ENCODE measurements around the gene NIM1K. TPM values are rescaled to one million over a fixed set of nuclear protein-coding genes. Genes with fewer than 3 reads are reported as not detected.

The NIM1K gene
- total and polyA plus RNA-seq, 4 donors, result 1.0 to 4.2 (median 3.1) TPM; not detected in 1

DNA sequence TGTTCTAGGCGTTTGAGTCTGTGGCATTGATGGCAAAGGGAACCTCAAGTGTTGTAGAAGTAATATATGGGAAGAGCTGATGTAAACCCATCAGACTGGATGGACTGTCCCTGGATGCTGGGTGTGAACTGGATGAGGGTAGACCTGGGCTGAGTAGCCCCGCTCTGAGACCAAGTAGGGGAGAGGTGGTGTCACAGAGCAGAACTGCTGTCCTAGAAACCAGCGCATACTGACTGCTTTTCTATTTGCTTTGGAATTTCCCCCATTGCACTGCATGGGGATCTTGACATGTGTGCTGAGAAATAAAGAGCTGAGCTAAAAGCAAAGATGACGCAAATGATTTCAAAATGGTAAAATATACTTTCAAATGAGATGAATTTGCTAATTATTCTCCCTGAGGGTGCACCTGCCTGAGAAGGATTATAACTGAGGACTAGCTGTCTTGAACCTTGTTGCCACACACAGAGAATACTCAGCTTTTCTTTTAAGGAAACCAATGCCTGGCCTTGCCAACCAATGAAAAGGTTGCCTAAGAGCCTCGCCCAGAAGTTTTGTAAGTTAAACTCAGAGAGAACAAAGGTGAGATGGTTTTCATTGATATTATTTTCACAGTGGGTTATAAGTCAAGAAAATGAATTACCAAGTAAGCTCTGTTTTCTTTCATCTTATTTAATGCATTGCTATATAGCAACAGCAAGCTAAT, 44.8 kb downstream of the NIM1K start:
- ATAC-seq (ENCODE audit: insufficient read depth, low FRiP score) (no peak), DNase-seq (no peak)
- Histone ChIP-seq H3K27ac (ENCODE audit: low read depth in 1 of 2, low read length in 1 of 2) (no peak overlapping the region), H3K36me3 (ENCODE audit: control insufficient read depth in 4 of 4, insufficient read depth in 4 of 4, low read length in 4 of 4) (no peaks in the 10 kb centered on the region), H3K9me3 (ENCODE audit: control insufficient read depth in 4 of 4, insufficient read depth in 3 of 4, low read length in 3 of 4) (no peaks in the 10 kb centered on the region), H3K27me3 (ENCODE audit: control insufficient read depth in 3 of 3, insufficient read depth in 3 of 3, low read length in 2 of 3) (peaks cover 0 to 30% (median 0%) of the 10 kb centered on the region in 3 donors), H3K4me3 (no peak overlapping the region), H3K9ac (ENCODE audit: insufficient read depth in 1 of 2, low read length in 2 of 2) (no peak overlapping the region), H3K4me1 (ENCODE audit: control insufficient read depth in 5 of 5, insufficient read depth in 5 of 5, low read length in 5 of 5) (no peaks in the 10 kb centered on the region)
- 74 to 75% methylated on average over 5 of the region's 5 CpGs for WGBS, 2 donors
- TF ChIP-seq, protein P1, sequence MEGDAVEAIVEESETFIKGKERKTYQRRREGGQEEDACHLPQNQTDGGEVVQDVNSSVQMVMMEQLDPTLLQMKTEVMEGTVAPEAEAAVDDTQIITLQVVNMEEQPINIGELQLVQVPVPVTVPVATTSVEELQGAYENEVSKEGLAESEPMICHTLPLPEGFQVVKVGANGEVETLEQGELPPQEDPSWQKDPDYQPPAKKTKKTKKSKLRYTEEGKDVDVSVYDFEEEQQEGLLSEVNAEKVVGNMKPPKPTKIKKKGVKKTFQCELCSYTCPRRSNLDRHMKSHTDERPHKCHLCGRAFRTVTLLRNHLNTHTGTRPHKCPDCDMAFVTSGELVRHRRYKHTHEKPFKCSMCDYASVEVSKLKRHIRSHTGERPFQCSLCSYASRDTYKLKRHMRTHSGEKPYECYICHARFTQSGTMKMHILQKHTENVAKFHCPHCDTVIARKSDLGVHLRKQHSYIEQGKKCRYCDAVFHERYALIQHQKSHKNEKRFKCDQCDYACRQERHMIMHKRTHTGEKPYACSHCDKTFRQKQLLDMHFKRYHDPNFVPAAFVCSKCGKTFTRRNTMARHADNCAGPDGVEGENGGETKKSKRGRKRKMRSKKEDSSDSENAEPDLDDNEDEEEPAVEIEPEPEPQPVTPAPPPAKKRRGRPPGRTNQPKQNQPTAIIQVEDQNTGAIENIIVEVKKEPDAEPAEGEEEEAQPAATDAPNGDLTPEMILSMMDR (IDR thresholded peaks at IDR 0.05; ENCODE audit: control extremely low read depth, extremely low read depth), result no peak

DNA sequence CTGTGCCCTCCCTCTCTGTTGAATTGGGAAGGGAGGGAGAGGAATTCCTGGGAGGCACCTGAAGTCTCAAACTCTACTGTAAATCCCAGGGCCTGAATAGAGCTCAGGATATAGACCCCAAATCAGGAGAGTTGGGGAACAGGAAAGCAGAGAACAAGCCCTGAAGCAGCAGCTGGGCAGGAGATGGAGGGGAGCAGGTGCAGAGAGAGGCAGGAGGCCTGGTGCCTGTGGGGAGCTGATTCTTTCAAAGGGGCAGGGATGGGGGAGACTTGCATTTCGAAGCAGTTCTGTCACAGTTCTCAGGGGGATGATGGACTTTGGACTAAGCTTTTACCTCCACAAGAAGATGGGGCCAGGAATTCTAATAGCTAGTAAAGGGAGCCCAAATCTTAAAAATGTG, 50.2 kb downstream of the NIM1K start:
- Histone ChIP-seq H3K27ac (ENCODE audit: low read depth in 1 of 2, low read length in 1 of 2) (no peak overlapping the region), H3K36me3 (ENCODE audit: control insufficient read depth in 4 of 4, insufficient read depth in 4 of 4, low read length in 4 of 4) (no peaks in the 10 kb centered on the region), H3K4me1 (ENCODE audit: control insufficient read depth in 5 of 5, insufficient read depth in 5 of 5, low read length in 5 of 5) (no peaks in the 10 kb centered on the region), H3K9ac (ENCODE audit: insufficient read depth in 1 of 2, low read length in 2 of 2) (no peak overlapping the region), H3K27me3 (ENCODE audit: control insufficient read depth in 3 of 3, insufficient read depth in 3 of 3, low read length in 2 of 3) (peaks cover 0 to 44% (median 10%) of the 10 kb centered on the region in 3 donors), H3K9me3 (ENCODE audit: control insufficient read depth in 4 of 4, insufficient read depth in 3 of 4, low read length in 3 of 4) (peaks cover 0 to 2% (median 0%) of the 10 kb centered on the region in 4 donors), H3K4me3 (no peak overlapping the region)
- WGBS, 2 donors, result 73 to 82% methylated on average over 1 of the region's 1 CpG
- no peak for ATAC-seq (ENCODE audit: insufficient read depth, low FRiP score)
- no peak for DNase-seq
- TF ChIP-seq, protein P1 (IDR thresholded peaks at IDR 0.05; ENCODE audit: control extremely low read depth, extremely low read depth), result no peak

DNA sequence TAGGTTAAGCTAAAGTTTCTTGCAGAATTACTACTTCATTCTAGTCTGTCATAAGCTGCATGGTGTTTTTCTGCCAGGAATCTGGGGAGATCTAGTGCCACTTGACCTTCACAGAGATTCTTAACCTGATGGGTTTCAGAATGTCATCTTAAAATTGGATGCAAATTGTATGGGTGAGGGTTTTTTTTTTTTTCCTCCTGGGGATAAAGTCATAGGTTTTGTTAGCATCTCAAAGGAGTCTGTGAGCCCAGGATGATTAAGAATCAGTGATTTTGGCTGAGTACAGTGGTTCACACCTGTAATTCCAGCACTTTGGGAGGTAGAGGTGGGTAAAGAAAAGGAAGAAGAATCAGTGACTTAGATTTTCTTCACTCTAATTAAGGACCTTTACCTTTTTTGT, 51.2 kb downstream of the NIM1K start:
- peaks cover 0 to 44% (median 10%) of the 10 kb centered on the region in 3 donors for H3K27me3 ChIP-seq (ENCODE audit: control insufficient read depth in 3 of 3, insufficient read depth in 3 of 3, low read length in 2 of 3)
- H3K9me3 ChIP-seq (ENCODE audit: control insufficient read depth in 4 of 4, insufficient read depth in 3 of 4, low read length in 3 of 4), result peaks cover 0 to 2% (median 0%) of the 10 kb centered on the region in 4 donors
- H3K4me3 ChIP-seq, result no peak overlapping the region
- no peaks in the 10 kb centered on the region for H3K4me1 ChIP-seq (ENCODE audit: control insufficient read depth in 5 of 5, insufficient read depth in 5 of 5, low read length in 5 of 5)
- no peaks in the 10 kb centered on the region for H3K36me3 ChIP-seq (ENCODE audit: control insufficient read depth in 4 of 4, insufficient read depth in 4 of 4, low read length in 4 of 4)
- TF ChIP-seq, protein P1 (IDR thresholded peaks at IDR 0.05; ENCODE audit: control extremely low read depth, extremely low read depth), result no peak
- ATAC-seq (ENCODE audit: insufficient read depth, low FRiP score) (no peak), DNase-seq (no peak)
- H3K27ac ChIP-seq (ENCODE audit: low read depth in 1 of 2, low read length in 1 of 2), result no peak overlapping the region
- H3K9ac ChIP-seq (ENCODE audit: insufficient read depth in 1 of 2, low read length in 2 of 2), result no peak overlapping the region
